ENCODE measurements around the gene RHEB.
"Not testable (repeated sequence)": the region's sequence is repeated elsewhere in the genome, so short reads cannot be mapped to it uniquely, and the experiment has no call there.

Gene RHEB, protein sequence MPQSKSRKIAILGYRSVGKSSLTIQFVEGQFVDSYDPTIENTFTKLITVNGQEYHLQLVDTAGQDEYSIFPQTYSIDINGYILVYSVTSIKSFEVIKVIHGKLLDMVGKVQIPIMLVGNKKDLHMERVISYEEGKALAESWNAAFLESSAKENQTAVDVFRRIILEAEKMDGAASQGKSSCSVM

DNA sequence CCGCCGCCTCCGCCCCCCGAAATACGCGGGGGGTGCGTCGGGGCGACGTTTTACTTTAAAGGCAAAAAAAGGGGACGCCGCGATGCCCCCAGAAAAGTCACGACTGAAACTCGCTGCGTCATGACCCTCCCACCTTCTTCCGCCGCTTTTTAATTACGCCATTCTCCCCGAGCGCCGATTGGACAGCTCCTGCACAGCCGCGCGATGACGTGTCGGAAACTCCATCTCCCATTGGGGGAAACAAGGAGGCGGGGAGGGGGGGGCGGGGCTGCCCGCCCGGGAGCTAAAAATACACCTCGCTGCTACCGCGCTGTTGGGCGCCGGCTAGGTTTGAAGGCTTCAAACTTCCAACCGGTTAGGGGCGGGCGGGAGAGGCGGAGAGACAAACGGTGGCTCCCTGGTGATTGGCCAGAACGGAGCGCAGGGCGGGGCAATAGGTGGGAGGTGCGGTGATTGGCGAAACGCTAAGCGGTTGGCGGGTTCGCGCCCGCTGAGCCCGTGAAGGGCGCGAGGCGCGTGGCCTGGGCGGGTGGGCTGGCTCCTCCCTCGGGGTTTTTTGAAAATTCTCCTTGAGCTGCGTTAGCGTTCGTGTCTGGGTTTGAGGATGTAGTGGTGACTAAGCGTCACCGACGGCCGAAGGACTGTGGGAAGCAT lies at the start of gene RHEB:
Gene RHEB (minus strand): TSS at position 131 of the 654 bp plus-strand sequence. CDS start 384 bp downstream, outside the sequence.
- peak; percentile 95 for DNase-seq

GRCh38 chr7:151566897-151567320 lies 47.2 kb upstream of the RHEB start:
- DNase-seq: no peak

GRCh38 chr7:151565541-151565940 lies 45.8 kb upstream of the RHEB start:
- no peak for DNase-seq

DNA sequence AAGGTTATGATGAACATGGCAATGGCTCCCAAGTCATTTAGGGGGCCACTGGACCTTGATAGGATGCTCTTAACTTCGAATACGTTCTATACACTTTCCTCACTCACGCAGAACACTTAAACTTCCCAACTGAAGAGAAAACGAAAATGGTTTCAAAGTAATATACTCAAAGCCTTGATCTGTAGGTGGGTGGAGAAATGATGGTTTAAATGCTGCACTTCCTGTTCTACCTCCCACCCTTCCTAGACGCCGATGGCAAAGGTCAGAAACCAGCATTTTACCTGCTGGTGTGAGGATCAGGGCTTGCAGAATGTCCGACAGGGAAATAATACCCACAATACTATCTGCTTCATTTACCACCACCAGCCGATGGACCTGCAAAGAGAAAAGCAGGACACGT lies 40.5 kb upstream of the RHEB start:
- DNase-seq: no peak

GRCh38 chr7:151559557-151560183 lies 40.0 kb upstream of the RHEB start:
- DNase-seq: no peak

- no peak for DNase-seq
Measured at GRCh38 chr7:151558575-151558974, 38.9 kb upstream of the RHEB start.

GRCh38 chr7:151556592-151556991 lies 36.9 kb upstream of the RHEB start:
- no peak for DNase-seq

GRCh38 chr7:151553356-151553755 lies 33.7 kb upstream of the RHEB start:
- DNase-seq: no peak

- DNase-seq: peak; percentile 75
Measured at GRCh38 chr7:151552352-151553028, 32.8 kb upstream of the RHEB start.

DNA sequence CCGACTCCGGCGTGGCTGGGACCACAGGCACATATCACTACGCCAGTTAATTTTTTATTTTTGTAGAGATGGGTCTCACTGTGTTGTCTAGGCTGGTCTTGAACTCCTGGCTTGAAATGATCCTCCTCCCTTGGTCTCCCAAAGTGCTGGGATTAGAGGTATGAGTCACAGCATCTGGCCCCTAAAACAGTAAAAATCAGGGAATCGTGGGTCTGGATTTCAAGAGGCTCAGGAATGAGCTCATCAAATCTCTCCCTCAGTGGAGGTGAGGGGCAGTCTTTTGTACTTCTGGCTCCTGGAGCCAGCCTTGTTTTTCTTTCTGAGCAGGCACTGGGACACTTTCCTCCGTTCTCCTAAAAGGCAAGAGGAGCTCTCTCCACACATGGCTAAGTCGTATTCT lies 32.1 kb upstream of the RHEB start:
- no peak for DNase-seq

GRCh38 chr7:151550656-151551286 lies 31.1 kb upstream of the RHEB start:
- DNase-seq: no peak

DNA sequence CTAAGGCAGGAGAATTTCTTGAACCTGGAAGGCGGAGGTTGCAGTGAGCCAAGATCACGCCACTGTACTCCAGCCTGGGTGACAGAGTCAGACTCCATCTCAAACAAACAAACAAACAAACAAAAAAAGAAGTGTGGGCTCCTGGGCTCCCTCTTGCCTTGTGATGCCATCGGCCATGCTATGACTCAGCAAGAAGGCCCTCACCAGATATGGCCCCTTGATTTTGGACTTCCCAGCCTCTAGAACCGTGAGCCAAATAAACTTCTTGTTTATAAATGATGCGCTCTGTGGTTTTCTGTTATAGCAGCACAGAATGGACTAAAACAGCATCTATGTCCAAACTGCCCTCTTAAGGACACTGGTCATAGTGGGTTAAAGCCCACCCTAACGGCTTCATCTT lies 29.9 kb upstream of the RHEB start:
- DNase-seq: no peak

- no peak for DNase-seq
Measured at GRCh38 chr7:151549083-151549482, 29.4 kb upstream of the RHEB start.

DNA sequence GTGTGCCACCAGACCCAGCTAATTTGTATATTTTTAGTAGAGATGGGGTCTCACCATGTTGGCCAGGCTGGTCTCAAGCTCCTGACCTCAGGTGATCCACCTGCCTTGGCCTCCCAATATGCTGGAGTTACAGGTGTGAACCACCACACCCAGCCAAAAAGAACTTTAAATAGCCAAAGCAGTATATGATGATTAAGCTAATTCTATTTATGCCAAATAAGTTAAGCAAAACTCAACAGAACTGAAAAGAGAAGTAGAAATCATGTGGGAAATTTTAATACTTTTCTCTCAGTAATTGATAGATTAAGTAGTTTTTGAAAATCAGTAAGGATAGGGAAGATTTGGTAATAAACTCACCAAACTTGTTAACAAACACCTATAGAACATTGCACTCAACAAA lies 24.5 kb upstream of the RHEB start:
- DNase-seq: no peak

DNA sequence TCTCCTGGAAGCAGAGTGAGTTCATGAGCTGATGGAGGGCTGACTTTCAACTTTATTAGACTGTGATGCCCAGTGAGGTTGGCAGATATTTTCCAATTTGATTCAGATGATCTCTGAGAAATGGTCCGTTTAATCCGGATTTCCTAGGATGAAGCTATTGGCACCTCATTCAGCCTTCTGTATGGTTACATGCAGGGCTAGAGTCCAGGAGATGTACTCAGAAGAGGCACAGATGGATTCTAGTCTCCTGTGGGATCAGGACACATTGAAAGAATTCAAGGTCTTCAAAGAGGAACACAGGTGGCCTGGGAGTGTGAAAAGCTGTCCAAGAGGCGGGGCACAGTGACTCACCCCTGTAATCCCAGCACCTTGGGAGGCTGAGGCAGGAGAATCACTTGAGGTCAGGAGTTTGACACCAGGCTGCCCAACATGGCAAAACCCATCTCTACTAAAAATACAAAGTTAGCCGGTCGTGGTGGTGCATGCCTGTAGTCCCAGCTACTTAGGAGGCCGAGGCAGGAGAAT lies 23.0 kb upstream of the RHEB start:
- no peak for DNase-seq

DNA sequence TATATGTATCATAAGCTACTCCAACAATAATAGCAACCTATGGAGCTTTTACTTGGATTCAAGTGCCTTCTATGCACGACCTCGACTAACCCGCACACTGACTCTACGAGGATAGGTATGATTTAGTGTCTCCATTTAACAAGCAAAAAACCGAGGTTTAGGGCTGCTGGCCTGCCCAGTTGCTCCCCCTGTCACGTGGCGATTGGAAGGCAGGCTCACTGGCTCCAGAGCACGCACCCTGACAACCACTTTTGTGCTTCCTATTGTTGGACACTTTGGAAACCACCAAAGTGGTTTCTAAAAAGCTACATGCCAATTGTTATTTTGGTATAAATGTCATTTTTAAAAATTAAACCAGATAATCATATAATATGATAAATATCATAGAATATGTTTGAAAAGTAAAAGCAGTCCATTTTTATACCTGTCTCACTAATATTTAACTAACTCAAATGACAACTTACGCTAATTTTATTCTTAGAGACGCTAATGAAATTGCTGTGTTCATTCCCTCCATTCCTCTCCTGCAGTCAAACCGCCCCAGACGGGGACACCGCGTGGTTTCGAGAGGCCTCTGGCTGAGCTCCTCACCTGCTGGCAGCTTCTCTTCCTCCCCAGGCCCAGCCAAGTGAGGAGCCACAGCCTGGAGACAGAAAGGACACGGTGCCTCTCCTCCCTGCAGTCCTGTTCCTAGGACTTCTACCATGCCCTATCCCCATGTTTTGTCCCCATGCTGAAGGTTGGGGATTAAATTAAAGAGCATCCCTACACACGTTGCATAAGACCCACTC lies 22.2 kb upstream of the RHEB start:
- no peak for DNase-seq

DNA sequence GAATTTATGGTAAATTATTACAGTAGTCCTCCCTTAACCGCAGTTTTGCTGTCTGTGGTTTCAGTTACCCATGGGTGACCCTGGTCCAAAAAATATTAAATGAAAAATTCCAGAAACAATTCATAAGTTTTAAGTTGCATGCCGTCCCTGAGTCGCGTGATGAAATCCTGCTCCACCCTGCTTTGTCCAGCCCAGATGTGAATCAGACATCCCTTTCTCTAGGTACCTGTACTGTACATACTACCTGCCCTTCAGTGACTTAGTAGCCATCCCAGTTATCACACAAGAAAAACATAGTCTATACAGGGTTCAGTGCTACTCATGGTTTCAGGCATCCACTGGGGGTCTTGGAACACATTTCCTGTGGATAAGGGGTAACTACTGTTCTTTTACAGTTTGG lies 20.5 kb upstream of the RHEB start:
- DNase-seq: no peak

DNA sequence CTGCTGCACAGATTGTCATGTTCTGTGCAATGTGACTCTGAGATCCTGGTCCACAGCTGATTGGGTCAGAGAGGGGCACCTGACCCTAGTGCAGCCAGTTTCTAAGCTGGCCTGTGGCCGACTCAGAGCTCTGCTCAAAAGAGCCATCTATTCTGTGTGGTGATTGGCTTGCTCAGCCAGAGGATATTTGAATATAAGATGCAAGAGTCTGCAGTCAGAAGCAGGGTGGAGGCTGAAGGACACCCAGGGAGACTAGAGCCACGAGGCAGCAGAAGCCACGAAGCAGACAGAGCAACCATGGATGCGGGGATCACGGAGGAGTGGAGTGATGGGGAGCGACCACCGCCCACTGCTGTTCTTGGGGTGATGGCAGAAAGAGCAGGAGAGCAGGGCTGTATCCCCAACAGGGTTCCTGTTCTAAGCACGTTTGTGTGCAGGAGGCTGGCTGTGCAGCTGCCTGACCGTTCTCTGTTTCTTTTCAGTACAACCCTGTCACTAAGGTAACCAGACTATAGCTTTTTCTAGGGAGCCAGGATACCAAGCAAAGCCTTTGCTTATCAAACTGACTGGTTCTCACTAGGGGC lies 19.5 kb upstream of the RHEB start:
- DNase-seq: peak; percentile 90

DNA sequence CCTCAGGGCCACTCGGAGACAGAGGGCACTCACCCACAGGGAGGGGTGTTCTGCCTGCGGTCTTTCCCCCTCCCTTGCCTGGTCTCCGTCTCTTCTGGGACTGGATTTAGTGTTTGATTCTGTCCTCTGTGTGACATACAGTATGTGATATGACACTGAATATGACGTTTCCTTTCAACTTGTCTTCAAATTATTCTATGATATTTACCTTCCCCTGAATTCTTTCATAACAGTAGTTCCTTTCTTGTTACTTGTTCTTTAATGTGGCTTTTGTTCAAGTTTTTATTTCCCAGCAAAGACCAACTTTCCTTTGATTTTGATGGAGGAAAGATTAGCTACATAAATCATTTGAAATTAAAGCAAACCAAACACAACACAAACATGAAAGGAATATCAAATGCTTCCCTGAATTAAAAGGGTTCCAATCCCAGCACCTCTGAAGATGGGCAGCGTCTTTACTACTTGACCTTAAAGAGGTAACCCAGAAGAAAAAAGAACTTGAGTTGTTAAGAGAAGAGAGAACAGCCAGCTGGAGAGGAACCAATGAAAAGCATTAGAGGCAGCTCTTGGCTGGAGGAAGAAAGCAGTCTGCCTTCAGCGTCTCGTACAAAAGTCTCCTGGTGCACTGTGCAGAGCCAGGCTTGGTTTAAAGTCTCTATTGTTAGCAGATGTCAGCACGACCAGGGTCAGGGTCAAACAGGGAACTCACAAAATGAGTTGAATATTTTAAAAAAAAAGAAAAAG lies 18.3 kb upstream of the RHEB start:
- DNase-seq: no peak

DNA sequence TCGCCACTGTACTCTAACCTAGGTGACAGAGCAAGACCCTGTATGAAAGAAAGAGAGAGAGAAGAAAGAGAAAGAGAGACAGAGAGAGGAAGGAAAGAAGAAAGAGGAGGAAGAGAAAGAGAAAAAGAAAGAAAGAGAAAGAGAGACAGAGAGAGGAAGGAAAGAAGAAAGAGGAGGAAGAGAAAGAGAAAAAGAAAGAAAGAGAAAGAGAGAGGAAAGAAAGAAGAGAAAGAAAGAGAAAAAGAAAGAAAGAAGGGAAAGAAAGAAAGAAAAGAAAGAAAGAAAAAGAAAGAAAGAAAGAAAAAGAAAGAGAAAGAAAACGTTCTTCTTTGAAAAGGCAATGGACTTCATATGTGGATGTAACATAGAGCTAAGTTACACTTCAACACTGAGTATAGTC lies 16.5 kb upstream of the RHEB start:
- not testable (repeated sequence) for DNase-seq

- no peak for DNase-seq
Measured at GRCh38 chr7:151529842-151530241, 10.1 kb upstream of the RHEB start.
